ENCODE measurements around the gene PLA2G2C.

PLA2G2C gene

GRCh38 chr1:20216574-20216973 lies 30.3 kb upstream of the PLA2G2C start:
- no peak overlapping the region for H3K4me3 ChIP-seq (ENCODE audit: low read length)
- H3K4me1 ChIP-seq (ENCODE audit: low read length): peaks cover 10% of the 10 kb centered on the region
- H3K27ac ChIP-seq (ENCODE audit: low read length): no peak overlapping the region
- H3K36me3 ChIP-seq (replicated peaks; ENCODE audit: low read depth, low read length): no peaks in the 10 kb centered on the region
- peaks cover 33% of the 10 kb centered on the region for H3K27me3 ChIP-seq (ENCODE audit: low read depth, low read length)
- no peaks in the 10 kb centered on the region for H4K20me1 ChIP-seq (ENCODE audit: insufficient read depth, low read length)
- no peaks in the 10 kb centered on the region for H3K79me2 ChIP-seq (ENCODE audit: low read length)
- H3K4me2 ChIP-seq (ENCODE audit: low read length): no peak overlapping the region
- no peak overlapping the region for H3K9ac ChIP-seq (ENCODE audit: low read length)
- H2AFZ ChIP-seq (ENCODE audit: low read depth, low read length): no peak overlapping the region
- H3K9me3 ChIP-seq (ENCODE audit: insufficient read depth, low read length): no peaks in the 10 kb centered on the region
- TF ChIP-seq, protein P1, sequence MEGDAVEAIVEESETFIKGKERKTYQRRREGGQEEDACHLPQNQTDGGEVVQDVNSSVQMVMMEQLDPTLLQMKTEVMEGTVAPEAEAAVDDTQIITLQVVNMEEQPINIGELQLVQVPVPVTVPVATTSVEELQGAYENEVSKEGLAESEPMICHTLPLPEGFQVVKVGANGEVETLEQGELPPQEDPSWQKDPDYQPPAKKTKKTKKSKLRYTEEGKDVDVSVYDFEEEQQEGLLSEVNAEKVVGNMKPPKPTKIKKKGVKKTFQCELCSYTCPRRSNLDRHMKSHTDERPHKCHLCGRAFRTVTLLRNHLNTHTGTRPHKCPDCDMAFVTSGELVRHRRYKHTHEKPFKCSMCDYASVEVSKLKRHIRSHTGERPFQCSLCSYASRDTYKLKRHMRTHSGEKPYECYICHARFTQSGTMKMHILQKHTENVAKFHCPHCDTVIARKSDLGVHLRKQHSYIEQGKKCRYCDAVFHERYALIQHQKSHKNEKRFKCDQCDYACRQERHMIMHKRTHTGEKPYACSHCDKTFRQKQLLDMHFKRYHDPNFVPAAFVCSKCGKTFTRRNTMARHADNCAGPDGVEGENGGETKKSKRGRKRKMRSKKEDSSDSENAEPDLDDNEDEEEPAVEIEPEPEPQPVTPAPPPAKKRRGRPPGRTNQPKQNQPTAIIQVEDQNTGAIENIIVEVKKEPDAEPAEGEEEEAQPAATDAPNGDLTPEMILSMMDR (IDR thresholded peaks at IDR 0.05; ENCODE audit: low read depth, low read length): peak; percentile 53
- no peak for TF ChIP-seq EZH2phosphoT487 (IDR thresholded peaks at IDR 0.05; ENCODE audit: low read depth)

GRCh38 chr1:20215716-20216115 lies 29.4 kb upstream of the PLA2G2C start:
- H3K27me3 ChIP-seq (ENCODE audit: low read depth, low read length): peaks cover 34% of the 10 kb centered on the region
- TF ChIP-seq, protein P1 (IDR thresholded peaks at IDR 0.05; ENCODE audit: low read depth, low read length): no peak
- TF ChIP-seq EZH2phosphoT487 (IDR thresholded peaks at IDR 0.05; ENCODE audit: low read depth): no peak
- H3K4me1 ChIP-seq (ENCODE audit: low read length): peaks cover 10% of the 10 kb centered on the region

DNA sequence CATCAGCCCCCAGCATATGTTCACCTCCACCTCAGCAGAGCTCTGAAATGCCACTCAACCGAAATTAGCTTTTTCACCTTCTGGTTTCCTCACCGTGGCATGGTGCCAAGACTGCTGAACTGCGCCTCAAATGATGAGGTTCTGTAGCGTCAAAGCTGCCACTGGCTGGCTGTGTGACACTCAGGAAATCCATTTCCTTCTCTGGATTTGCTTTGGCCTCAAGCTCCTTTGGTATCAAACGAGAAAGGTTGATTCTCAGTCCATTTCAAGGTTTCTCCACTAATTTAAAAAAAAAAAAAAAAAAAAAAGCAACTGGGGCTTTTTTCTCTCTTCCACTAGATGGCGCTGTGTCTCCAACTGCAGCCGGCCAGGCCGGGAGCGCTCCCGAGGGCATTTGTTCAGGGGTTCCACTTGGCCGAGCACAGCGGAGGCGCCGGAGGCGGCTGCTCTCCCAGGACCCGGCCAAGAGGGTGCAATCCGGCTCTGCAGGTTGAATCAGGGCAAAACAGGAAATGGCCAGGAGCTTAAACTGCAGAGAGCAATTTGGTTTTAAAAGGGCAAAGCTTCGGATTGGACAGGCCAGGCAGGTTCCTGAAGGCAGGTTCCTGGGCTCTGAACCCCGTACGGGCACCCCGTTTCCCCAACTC lies 26.5 kb upstream of the PLA2G2C start:
- peak overlapping the region; percentile 28; the same call in 1 of the 2 replicates for H3K9ac ChIP-seq (ENCODE audit: low read length)
- H3K27me3 ChIP-seq (ENCODE audit: low read depth, low read length): peaks cover 42% of the 10 kb centered on the region
- H3K36me3 ChIP-seq (replicated peaks; ENCODE audit: low read depth, low read length): no peaks in the 10 kb centered on the region
- TF ChIP-seq EZH2phosphoT487 (IDR thresholded peaks at IDR 0.05; ENCODE audit: low read depth): no peak
- TF ChIP-seq, protein P1 (IDR thresholded peaks at IDR 0.05; ENCODE audit: low read depth, low read length): peak; percentile 65
- no peaks in the 10 kb centered on the region for H3K79me2 ChIP-seq (ENCODE audit: low read length)
- peak overlapping the region; percentile 55 for H2AFZ ChIP-seq (ENCODE audit: low read depth, low read length)
- no peak overlapping the region for H3K27ac ChIP-seq (ENCODE audit: low read length)
- H3K4me2 ChIP-seq (ENCODE audit: low read length): peak overlapping the region; percentile 82
- no peaks in the 10 kb centered on the region for H3K9me3 ChIP-seq (ENCODE audit: insufficient read depth, low read length)
- H4K20me1 ChIP-seq (ENCODE audit: insufficient read depth, low read length): no peaks in the 10 kb centered on the region
- H3K4me3 ChIP-seq (ENCODE audit: low read length): peak overlapping the region; percentile 72
- peaks cover 26% of the 10 kb centered on the region for H3K4me1 ChIP-seq (ENCODE audit: low read length)

More at GRCh38 chr1:20215716-20216115, 29.4 kb upstream of the PLA2G2C start:
- Histone ChIP-seq H4K20me1 (ENCODE audit: insufficient read depth, low read length) (no peaks in the 10 kb centered on the region), H3K4me2 (ENCODE audit: low read length) (no peak overlapping the region), H3K4me3 (ENCODE audit: low read length) (no peak overlapping the region), H3K9me3 (ENCODE audit: insufficient read depth, low read length) (no peaks in the 10 kb centered on the region), H2AFZ (ENCODE audit: low read depth, low read length) (no peak overlapping the region), H3K9ac (ENCODE audit: low read length) (no peak overlapping the region), H3K79me2 (ENCODE audit: low read length) (no peaks in the 10 kb centered on the region), H3K36me3 (replicated peaks; ENCODE audit: low read depth, low read length) (no peaks in the 10 kb centered on the region), H3K27ac (ENCODE audit: low read length) (no peak overlapping the region)

GRCh38 chr1:20212085-20212684 lies 25.9 kb upstream of the PLA2G2C start:
- Histone ChIP-seq H3K4me3 (ENCODE audit: low read length) (peak overlapping the region; percentile 72), H3K27ac (ENCODE audit: low read length) (no peak overlapping the region), H3K79me2 (ENCODE audit: low read length) (no peaks in the 10 kb centered on the region), H3K36me3 (replicated peaks; ENCODE audit: low read depth, low read length) (no peaks in the 10 kb centered on the region), H3K9ac (ENCODE audit: low read length) (0 out of 2 replicates have a peak overlapping the region, but pooled peaks have one; percentile 28), H3K27me3 (ENCODE audit: low read depth, low read length) (peaks cover 42% of the 10 kb centered on the region), H3K4me2 (ENCODE audit: low read length) (peak overlapping the region; percentile 82), H3K9me3 (ENCODE audit: insufficient read depth, low read length) (no peaks in the 10 kb centered on the region), H4K20me1 (ENCODE audit: insufficient read depth, low read length) (no peaks in the 10 kb centered on the region), H3K4me1 (ENCODE audit: low read length) (peaks cover 32% of the 10 kb centered on the region), H2AFZ (ENCODE audit: low read depth, low read length) (no peak overlapping the region)
- no peak for TF ChIP-seq EZH2phosphoT487 (IDR thresholded peaks at IDR 0.05; ENCODE audit: low read depth)
- TF ChIP-seq, protein P1 (IDR thresholded peaks at IDR 0.05; ENCODE audit: low read depth, low read length): no peak
